B cell (primary cell): ENCODE results near the gene COLQ. TPM values are rescaled to one million over a fixed set of nuclear protein-coding genes. Genes with fewer than 3 reads are reported as not detected.

Experiments used
- ATAC-seq: fragments of 200-7000 bp; cut with Tn5 transposase; one replicate; pipeline ENCODE4 v1.10.0; 2021; ENCODE audit warnings: low read depth, mild to moderate bottlenecking, moderate number of reproducible peaks, moderate library complexity
- CTCF ChIA-PET: fragments of 350-600 bp; sonication (Branson Sonifier 250); formaldehyde crosslinking; loops from one replicate; lab custom pipeline; 2021; ENCODE audit warnings: antibody characterized with exemption, inconsistent platforms; lab: Charles Lee
- POLR2A ChIA-PET: fragments of 350-600 bp; sonication (Branson Sonifier 250); formaldehyde crosslinking; loops from one replicate; lab custom pipeline; 2021; ENCODE audit warnings: antibody characterized with exemption; lab: Charles Lee
- DNase-seq: peaks from one replicate; pipeline ENCODE4 v3.0.0; 2013
- H2AFZ ChIP-seq: 2 replicates; pipeline ENCODE4 v1.6.1; 2012; ENCODE audit warnings: mild to moderate bottlenecking, low read depth, low read length; ENCODE audit not compliant: insufficient read depth, poor library complexity, severe bottlenecking
- H3K27ac ChIP-seq, 2 donors: 1 replicate in 1 of 2; 2 replicates in 1 of 2; pipeline ENCODE4 v1.5.1; 2012 to 2013; ENCODE audit warnings: low read length in 2 of 2, mild to moderate bottlenecking in 2 of 2, moderate library complexity in 1 of 2
- H3K27me3 ChIP-seq, 4 experiments: fragments of 200-600 bp in 1 of 4; sonication (generic) in 1 of 4; replicated peaks in 1 of 4; 1 replicate in 2 of 4; 2 replicates in 2 of 4; pipeline versions ENCODE4 v1.6.1 to v1.7.0; 2013 to 2016; ENCODE audit warnings: low read length in 3 of 4, mild to moderate bottlenecking in 2 of 4, mixed read lengths in 1 of 4, moderate library complexity in 1 of 4; ENCODE audit not compliant: insufficient read depth in 4 of 4, control insufficient read depth in 3 of 4; ENCODE audit errors: control extremely low read depth in 1 of 4
- H3K36me3 ChIP-seq, 2 experiments: replicated peaks in 1 of 2; 1 replicate in 1 of 2; 2 replicates in 1 of 2; pipeline versions ENCODE4 v1.6.1 to v1.7.1; 2013; ENCODE audit warnings: low read length in 1 of 2; ENCODE audit not compliant: insufficient read depth in 2 of 2, control insufficient read depth in 1 of 2; ENCODE audit errors: control extremely low read depth in 1 of 2, extremely low read depth in 1 of 2
- H3K4me1 ChIP-seq, 2 donors: fragments of 200-600 bp in 1 of 2; sonication (generic) in 1 of 2; 1 replicate in 1 of 2; 2 replicates in 1 of 2; pipeline versions ENCODE4 v1.5.1 to v1.6.1; 2013 to 2017; ENCODE audit warnings: low read length in 2 of 2; ENCODE audit not compliant: control insufficient read depth in 2 of 2, insufficient read depth in 2 of 2
- H3K4me2 ChIP-seq: replicated peaks from 2 replicates; pipeline ENCODE3; 2012; ENCODE audit warnings: mild to moderate bottlenecking, low read depth, low read length; ENCODE audit not compliant: poor library complexity, severe bottlenecking
- H3K4me3 ChIP-seq, 5 experiments: fragments of 200-600 bp in 1 of 5; sonication (generic) in 1 of 5; 1 replicate in 3 of 5; 2 replicates in 2 of 5; pipeline versions ENCODE4 v1.5.1 to v1.7.0; 2011 to 2016; ENCODE audit warnings: low read length in 4 of 5, mild to moderate bottlenecking in 4 of 5, low read depth in 2 of 5, control low read depth in 1 of 5, moderate library complexity in 1 of 5; ENCODE audit not compliant: insufficient read depth in 1 of 5; ENCODE audit errors: control extremely low read depth in 1 of 5, extremely low read depth in 1 of 5
- H3K79me2 ChIP-seq: fragments of 200-600 bp; sonication (generic); one replicate; pipeline ENCODE4 v1.6.0; 2016; ENCODE audit warnings: low read length; ENCODE audit not compliant: control insufficient read depth, insufficient read depth
- H3K9ac ChIP-seq: fragments of 200-600 bp; sonication (generic); 2 replicates; pipeline ENCODE4 v1.6.1; 2017; ENCODE audit warnings: mild to moderate bottlenecking, low read length, moderate library complexity
- H3K9me3 ChIP-seq, 3 donors: one replicate each; pipeline versions ENCODE4 v1.6.1 to v1.7.1; 2013; ENCODE audit warnings: low read length in 2 of 3; ENCODE audit not compliant: control insufficient read depth in 2 of 3, insufficient read depth in 1 of 3; ENCODE audit errors: control extremely low read depth in 1 of 3
- H4K20me1 ChIP-seq: 2 replicates; pipeline ENCODE4 v1.6.0; 2012; ENCODE audit warnings: mild to moderate bottlenecking, low read length; ENCODE audit not compliant: insufficient read depth, control insufficient read depth, poor library complexity, severe bottlenecking
- H3K27ac Mint-ChIP-seq: one replicate; pipeline ENCODE4 v1.8.0; 2021; ENCODE audit warnings: mixed read lengths
- H3K27me3 Mint-ChIP-seq: one replicate; pipeline ENCODE4 v1.8.0; 2021; ENCODE audit warnings: mixed read lengths
- H3K4me1 Mint-ChIP-seq: one replicate; pipeline ENCODE4 v1.8.0; 2021; ENCODE audit warnings: mixed read lengths
- H3K4me3 Mint-ChIP-seq: one replicate; pipeline ENCODE4 v1.8.0; 2021; ENCODE audit warnings: mixed read lengths
- H3K9me3 Mint-ChIP-seq: one replicate; pipeline ENCODE4 v1.8.0; 2022; ENCODE audit warnings: mixed read lengths; ENCODE audit not compliant: insufficient read depth
- EZH2 ChIP-seq: IDR thresholded peaks from 2 replicates; pipeline ENCODE4 v1.6.1; 2012; ENCODE audit warnings: borderline replicate concordance, low read depth, mild to moderate bottlenecking, moderate library complexity, low read length; ENCODE audit not compliant: insufficient read depth, poor library complexity, severe bottlenecking
- WGBS: methylation state at CpG from one replicate; pipeline ENCODE4 v1.1.5; 2013; ENCODE audit warnings: missing lambda C conversion rate; ENCODE audit not compliant: insufficient coverage; 5-methylcytosine and 5-hydroxymethylcytosine counted together
- intact Hi-C: fragments of 100-400 bp; cut with micrococcal nuclease; formaldehyde crosslinking; loops from one replicate; pipeline ENCODE4 v1.10.0; 2022
- polyA plus RNA-seq: library from polyadenylated mRNA; depleted of rRNA; stranded (reverse); fragments of >200 nt; gene quantifications from 2 replicates; pipeline ENCODE4 v1.2.3, GENCODE V29; 2012
- total RNA-seq, 2 donors: library from RNA; stranded (reverse); fragments of 120-200 nt in 1 of 2; gene quantifications; 1 replicate in 1 of 2; 2 replicates in 1 of 2; pipeline versions ENCODE4 v1.2.3 to v1.2.4, GENCODE V29; 2013 to 2022
- TF ChIP-seq, protein P1 (sequence below): fragments of 200-600 bp; IDR thresholded peaks from one replicate; pipeline ENCODE4 v1.8.0; 2022; ENCODE audit warnings: antibody characterized with exemption, mild to moderate bottlenecking

The COLQ gene
- total and polyA plus RNA-seq, 2 donors (not counting 1 experiment from before 2014, with no cell fraction given) = 1.9 to 2.5 TPM

DNA sequence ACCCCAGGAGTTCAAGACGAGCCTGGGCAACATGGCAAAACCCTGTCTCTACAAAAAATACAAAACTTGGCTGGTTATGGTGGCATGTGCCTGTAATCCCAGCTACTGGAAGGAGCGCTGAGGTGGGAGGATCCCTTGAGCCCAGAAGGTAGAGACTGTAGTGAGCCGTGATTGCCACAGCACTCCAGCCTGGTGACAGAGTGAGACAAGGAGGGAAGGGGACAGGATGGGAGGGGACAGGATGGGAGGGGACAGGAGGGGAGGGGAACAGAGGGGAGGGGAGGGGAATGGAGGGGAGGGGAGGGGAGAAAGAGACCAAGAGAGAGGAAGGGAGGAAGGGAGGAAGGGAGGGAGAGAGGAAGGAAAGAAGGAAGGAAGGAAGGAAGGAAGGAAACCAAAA is 11.0 kb downstream of the COLQ start:
- H3K27me3 Mint-ChIP-seq = no peaks in the 10 kb centered on the region

DNA sequence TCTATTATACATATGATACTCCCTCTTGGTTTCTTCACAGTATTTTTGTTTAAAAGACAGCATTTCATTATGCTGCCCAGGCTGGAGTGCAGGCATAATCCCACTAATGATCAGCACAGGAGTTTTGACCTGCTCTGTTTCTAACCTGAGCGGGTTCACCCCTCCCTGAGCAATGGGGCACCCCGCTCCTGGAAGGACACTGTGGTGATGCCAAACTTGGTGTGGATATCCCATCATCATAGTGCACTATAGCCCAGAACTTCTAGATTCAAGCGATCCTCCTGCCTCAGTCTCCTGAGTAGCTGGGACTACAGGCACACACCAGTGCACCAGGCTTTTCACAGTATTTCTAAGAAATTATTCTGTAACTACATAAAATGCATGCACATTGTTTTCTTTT is 14.9 kb downstream of the COLQ start:
- ChIA-PET CTCF (no interaction called here), POLR2A (no interaction called here)

More for the DNA sequence above, 11.0 kb downstream of the COLQ start:
- ATAC-seq (no peak), DNase-seq (no peak)
- no peak overlapping the region for H3K27ac ChIP-seq
- H4K20me1 ChIP-seq = no peaks in the 10 kb centered on the region
- Mint-ChIP-seq H3K4me1 (no peaks in the 10 kb centered on the region), H3K9me3 (no peaks in the 10 kb centered on the region), H3K4me3 (no peak overlapping the region), H3K27ac (no peak overlapping the region)
- no peaks in the 10 kb centered on the region for H3K4me1 ChIP-seq
- 100% methylated on average over 2 of the region's 3 CpGs for WGBS
- no peak overlapping the region for H3K9ac ChIP-seq
- no peak overlapping the region for H2AFZ ChIP-seq
- intact Hi-C loops = no loop called here
- no peaks in the 10 kb centered on the region for H3K27me3 ChIP-seq
- no peak overlapping the region for H3K4me2 ChIP-seq
- H3K36me3 ChIP-seq = no peaks in the 10 kb centered on the region
- no peaks in the 10 kb centered on the region for H3K79me2 ChIP-seq
- H3K9me3 ChIP-seq = no peaks in the 10 kb centered on the region
- POLR2A ChIA-PET = no interaction called here
- CTCF ChIA-PET = no interaction called here
- H3K4me3 ChIP-seq = no peak overlapping the region
- TF ChIP-seq, protein P1, sequence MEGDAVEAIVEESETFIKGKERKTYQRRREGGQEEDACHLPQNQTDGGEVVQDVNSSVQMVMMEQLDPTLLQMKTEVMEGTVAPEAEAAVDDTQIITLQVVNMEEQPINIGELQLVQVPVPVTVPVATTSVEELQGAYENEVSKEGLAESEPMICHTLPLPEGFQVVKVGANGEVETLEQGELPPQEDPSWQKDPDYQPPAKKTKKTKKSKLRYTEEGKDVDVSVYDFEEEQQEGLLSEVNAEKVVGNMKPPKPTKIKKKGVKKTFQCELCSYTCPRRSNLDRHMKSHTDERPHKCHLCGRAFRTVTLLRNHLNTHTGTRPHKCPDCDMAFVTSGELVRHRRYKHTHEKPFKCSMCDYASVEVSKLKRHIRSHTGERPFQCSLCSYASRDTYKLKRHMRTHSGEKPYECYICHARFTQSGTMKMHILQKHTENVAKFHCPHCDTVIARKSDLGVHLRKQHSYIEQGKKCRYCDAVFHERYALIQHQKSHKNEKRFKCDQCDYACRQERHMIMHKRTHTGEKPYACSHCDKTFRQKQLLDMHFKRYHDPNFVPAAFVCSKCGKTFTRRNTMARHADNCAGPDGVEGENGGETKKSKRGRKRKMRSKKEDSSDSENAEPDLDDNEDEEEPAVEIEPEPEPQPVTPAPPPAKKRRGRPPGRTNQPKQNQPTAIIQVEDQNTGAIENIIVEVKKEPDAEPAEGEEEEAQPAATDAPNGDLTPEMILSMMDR = no peak
- no peak for TF ChIP-seq EZH2

More for the DNA sequence above, 14.9 kb downstream of the COLQ start:
- TF ChIP-seq, protein P1 = no peak
- TF ChIP-seq EZH2 = no peak
- WGBS = 100% methylated on average over 2 of the region's 3 CpGs
- Mint-ChIP-seq H3K4me3 (no peak overlapping the region), H3K4me1 (no peaks in the 10 kb centered on the region), H3K27me3 (no peaks in the 10 kb centered on the region), H3K9me3 (no peaks in the 10 kb centered on the region), H3K27ac (no peak overlapping the region)
- no peaks in the 10 kb centered on the region for H3K27me3 ChIP-seq
- H2AFZ ChIP-seq = no peak overlapping the region
- no peaks in the 10 kb centered on the region for H4K20me1 ChIP-seq
- no peaks in the 10 kb centered on the region for H3K79me2 ChIP-seq
- H3K9ac ChIP-seq = no peak overlapping the region
- H3K4me2 ChIP-seq = no peak overlapping the region
- no peak overlapping the region for H3K4me3 ChIP-seq
- intact Hi-C loops = no loop called here
- no peak for ATAC-seq
- no peaks in the 10 kb centered on the region for H3K36me3 ChIP-seq
- peaks cover 0 to 7% (median 0%) of the 10 kb centered on the region in 3 donors for H3K9me3 ChIP-seq
- H3K4me1 ChIP-seq = no peaks in the 10 kb centered on the region
- no peak for DNase-seq
- no peak overlapping the region for H3K27ac ChIP-seq
